ENCODE measurements around the gene TBCK. TPM values are rescaled to one million over a fixed set of nuclear protein-coding genes. Genes with fewer than 3 reads are reported as not detected.

TBCK gene
- total RNA-seq, 2 experiments from 2014 or later: 46.5 to 46.9 TPM

DNA sequence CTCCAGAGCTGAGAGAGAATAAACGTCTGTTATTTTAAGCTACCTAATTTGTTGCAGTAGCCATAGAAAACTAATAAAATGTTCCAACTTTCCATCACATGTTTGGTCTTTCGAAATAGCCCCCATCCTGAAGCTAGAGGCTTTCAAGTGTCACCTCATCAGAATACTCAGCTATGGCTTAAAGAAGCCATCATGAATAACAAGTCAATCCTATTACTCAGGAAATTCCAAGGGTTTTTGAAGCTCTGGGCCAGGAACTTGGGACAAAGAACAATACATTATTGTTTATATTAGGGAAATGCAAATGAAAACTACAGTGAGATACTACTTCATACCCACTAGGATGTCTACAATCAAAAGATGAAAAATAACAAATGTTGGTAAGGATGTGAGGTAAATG is 42.2 kb downstream of the TBCK start:
- no peak overlapping the region for H3K27ac ChIP-seq (ENCODE audit: low read depth, low read length, poor library complexity, severe bottlenecking)
- no peak overlapping the region for H3K4me3 ChIP-seq (ENCODE audit: low read depth, low read length, poor library complexity, severe bottlenecking)
- H2AFZ ChIP-seq (ENCODE audit: low read length): no peak overlapping the region
- no peak for DNase-seq (ENCODE audit: low spot score)
- H3K36me3 ChIP-seq (ENCODE audit: insufficient read depth, low read length): no peaks in the 10 kb centered on the region
- H4K20me1 ChIP-seq (ENCODE audit: insufficient read depth, low read length): no peaks in the 10 kb centered on the region
- ChIA-PET POLR2A (no interaction called here), CTCF (ENCODE audit: unreplicated experiment) (no interaction called here)
- TF ChIP-seq EZH2phosphoT487 (IDR thresholded peaks at IDR 0.05; ENCODE audit: borderline replicate concordance, low read depth, low read length): no peak
- TF ChIP-seq, protein P1, sequence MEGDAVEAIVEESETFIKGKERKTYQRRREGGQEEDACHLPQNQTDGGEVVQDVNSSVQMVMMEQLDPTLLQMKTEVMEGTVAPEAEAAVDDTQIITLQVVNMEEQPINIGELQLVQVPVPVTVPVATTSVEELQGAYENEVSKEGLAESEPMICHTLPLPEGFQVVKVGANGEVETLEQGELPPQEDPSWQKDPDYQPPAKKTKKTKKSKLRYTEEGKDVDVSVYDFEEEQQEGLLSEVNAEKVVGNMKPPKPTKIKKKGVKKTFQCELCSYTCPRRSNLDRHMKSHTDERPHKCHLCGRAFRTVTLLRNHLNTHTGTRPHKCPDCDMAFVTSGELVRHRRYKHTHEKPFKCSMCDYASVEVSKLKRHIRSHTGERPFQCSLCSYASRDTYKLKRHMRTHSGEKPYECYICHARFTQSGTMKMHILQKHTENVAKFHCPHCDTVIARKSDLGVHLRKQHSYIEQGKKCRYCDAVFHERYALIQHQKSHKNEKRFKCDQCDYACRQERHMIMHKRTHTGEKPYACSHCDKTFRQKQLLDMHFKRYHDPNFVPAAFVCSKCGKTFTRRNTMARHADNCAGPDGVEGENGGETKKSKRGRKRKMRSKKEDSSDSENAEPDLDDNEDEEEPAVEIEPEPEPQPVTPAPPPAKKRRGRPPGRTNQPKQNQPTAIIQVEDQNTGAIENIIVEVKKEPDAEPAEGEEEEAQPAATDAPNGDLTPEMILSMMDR (conservative IDR thresholded peaks at IDR 0.05; ENCODE audit: low read length): no peak
- no TSS peak for BruUV-seq (replicated peaks)
- no peaks in the 10 kb centered on the region for H3K9me2 ChIP-seq (ENCODE audit: insufficient read depth, low read length)
- H3K4me1 ChIP-seq (ENCODE audit: insufficient read depth, low read length, poor library complexity, severe bottlenecking): no peaks in the 10 kb centered on the region
- H3K4me2 ChIP-seq (ENCODE audit: low read length): no peak overlapping the region
- H3K9me3 ChIP-seq (ENCODE audit: low read length): no peaks in the 10 kb centered on the region
- H3K79me2 ChIP-seq (ENCODE audit: insufficient read depth, low read depth, low read length): no peaks in the 10 kb centered on the region
- intact Hi-C loops (cut with micrococcal nuclease; ENCODE audit: unreplicated experiment): no loop called here

DNA sequence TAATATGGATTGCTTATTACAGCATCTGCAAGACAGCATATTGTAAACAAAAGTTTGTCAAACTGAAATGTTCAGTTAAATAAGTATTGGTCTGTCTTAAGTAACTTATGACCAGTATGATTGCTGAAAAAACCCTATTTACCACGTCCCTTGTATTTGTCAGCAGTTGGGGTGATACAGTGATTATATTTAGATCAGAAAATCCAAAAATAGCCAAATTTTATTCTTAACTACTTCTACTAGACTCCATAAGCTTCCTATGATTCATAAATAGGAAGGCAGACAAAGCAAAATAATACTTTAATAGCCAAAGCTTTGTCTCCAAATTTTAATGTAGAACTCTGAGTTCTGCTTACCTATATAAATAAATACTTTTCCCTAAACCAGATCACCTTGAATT is 45.3 kb downstream of the TBCK start:
- Histone ChIP-seq H3K79me2 (ENCODE audit: insufficient read depth, low read depth, low read length) (no peaks in the 10 kb centered on the region), H3K4me2 (ENCODE audit: low read length) (no peak overlapping the region), H3K36me3 (ENCODE audit: insufficient read depth, low read length) (no peaks in the 10 kb centered on the region), H3K9me3 (ENCODE audit: low read length) (no peaks in the 10 kb centered on the region), H3K4me1 (ENCODE audit: insufficient read depth, low read length, poor library complexity, severe bottlenecking) (no peaks in the 10 kb centered on the region), H3K9me2 (ENCODE audit: insufficient read depth, low read length) (no peaks in the 10 kb centered on the region), H4K20me1 (ENCODE audit: insufficient read depth, low read length) (no peaks in the 10 kb centered on the region), H2AFZ (ENCODE audit: low read length) (no peak overlapping the region), H3K27ac (ENCODE audit: low read depth, low read length, poor library complexity, severe bottlenecking) (no peak overlapping the region), H3K4me3 (ENCODE audit: low read depth, low read length, poor library complexity, severe bottlenecking) (no peak overlapping the region)
- no peak for DNase-seq (ENCODE audit: low spot score)
- TF ChIP-seq EZH2phosphoT487 (IDR thresholded peaks at IDR 0.05; ENCODE audit: borderline replicate concordance, low read depth, low read length): no peak
- TF ChIP-seq, protein P1 (conservative IDR thresholded peaks at IDR 0.05; ENCODE audit: low read length): no peak
- CTCF ChIA-PET (ENCODE audit: unreplicated experiment): no interaction called here
- intact Hi-C loops (cut with micrococcal nuclease; ENCODE audit: unreplicated experiment): no loop called here
- no TSS peak for BruUV-seq (replicated peaks)
- POLR2A ChIA-PET: no interaction called here

DNA sequence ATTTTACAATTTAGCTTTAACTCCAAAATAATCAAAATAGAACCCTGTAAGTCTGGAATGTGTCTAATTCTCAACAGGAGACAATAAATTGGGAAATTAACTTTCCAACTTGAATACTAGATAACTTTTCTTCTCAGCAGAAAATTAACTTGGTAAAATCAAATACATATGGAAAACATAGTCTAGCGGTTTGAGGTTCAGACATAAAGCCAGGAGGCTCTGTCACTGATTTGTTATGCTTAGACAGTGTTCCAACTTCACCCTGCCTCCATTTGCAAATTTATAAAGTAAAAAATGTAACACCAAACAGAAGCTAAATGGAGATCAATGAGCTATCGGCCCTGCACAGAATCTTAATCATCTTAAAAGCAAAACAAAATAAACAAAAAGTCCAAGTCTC is 46.3 kb downstream of the TBCK start:
- H2AFZ ChIP-seq (ENCODE audit: low read length): no peak overlapping the region
- no peak for TF ChIP-seq EZH2phosphoT487 (IDR thresholded peaks at IDR 0.05; ENCODE audit: borderline replicate concordance, low read depth, low read length)
- TF ChIP-seq, protein P1 (conservative IDR thresholded peaks at IDR 0.05; ENCODE audit: low read length): no peak
- no peaks in the 10 kb centered on the region for H3K79me2 ChIP-seq (ENCODE audit: insufficient read depth, low read depth, low read length)
- BruUV-seq (replicated peaks): no TSS peak
- POLR2A ChIA-PET: interaction anchor here (1.0 kb wide), 1 partner anchor 9 kb away, joined by 4 read pairs; no protein-coding TSS in a partner anchor
- H3K36me3 ChIP-seq (ENCODE audit: insufficient read depth, low read length): no peaks in the 10 kb centered on the region
- no peaks in the 10 kb centered on the region for H3K9me3 ChIP-seq (ENCODE audit: low read length)
- H3K9me2 ChIP-seq (ENCODE audit: insufficient read depth, low read length): no peaks in the 10 kb centered on the region
- no peaks in the 10 kb centered on the region for H4K20me1 ChIP-seq (ENCODE audit: insufficient read depth, low read length)
- H3K4me3 ChIP-seq (ENCODE audit: low read depth, low read length, poor library complexity, severe bottlenecking): no peak overlapping the region
- no peak overlapping the region for H3K27ac ChIP-seq (ENCODE audit: low read depth, low read length, poor library complexity, severe bottlenecking)
- no peak for DNase-seq (ENCODE audit: low spot score)
- H3K4me2 ChIP-seq (ENCODE audit: low read length): no peak overlapping the region
- intact Hi-C loops (cut with micrococcal nuclease; ENCODE audit: unreplicated experiment): loop anchor here (10.0 kb wide), 1 partner anchor 625 kb away; no protein-coding TSS in a partner anchor
- CTCF ChIA-PET (ENCODE audit: unreplicated experiment): no interaction called here
- H3K4me1 ChIP-seq (ENCODE audit: insufficient read depth, low read length, poor library complexity, severe bottlenecking): no peaks in the 10 kb centered on the region

All from OCI-LY7 (cell line).